ENCODE measurements around the gene SEMA6B.

GRCh38 chr19:4602915-4603314 is 43.4 kb upstream of the SEMA6B start:
- TF ChIP-seq POLR2A (IDR thresholded peaks at IDR 0.05; ENCODE audit: low read length): no peak
- TF ChIP-seq GATA1 (IDR thresholded peaks at IDR 0.05; ENCODE audit: low read depth, low read length): no peak
